Subcutaneous abdominal adipose tissue (tissue), 5 donors: Measurements from ENCODE around the gene C8A.

ENCODE experiments used
- H3K27ac ChIP-seq: one replicate; pipeline ENCODE4 v1.7.0; 2013; ENCODE audit warnings: low read depth, mild to moderate bottlenecking, inconsistent platforms, low read length, moderate library complexity
- H3K27me3 ChIP-seq, 5 donors: one replicate each; pipeline ENCODE4 v1.7.0; 2013; ENCODE audit warnings: low read length in 5 of 5, inconsistent platforms in 1 of 5; ENCODE audit not compliant: control insufficient read depth in 5 of 5, insufficient read depth in 4 of 5
- H3K36me3 ChIP-seq, 5 donors: one replicate each; pipeline ENCODE4 v1.7.0; 2013; ENCODE audit warnings: low read length in 5 of 5; ENCODE audit not compliant: control insufficient read depth in 5 of 5, insufficient read depth in 5 of 5
- H3K4me1 ChIP-seq, 5 donors: one replicate each; pipeline ENCODE4 v1.7.0; 2013; ENCODE audit warnings: low read length in 5 of 5, mild to moderate bottlenecking in 3 of 5, moderate library complexity in 1 of 5; ENCODE audit not compliant: control insufficient read depth in 5 of 5, insufficient read depth in 5 of 5
- H3K4me3 ChIP-seq, 5 donors: one replicate each; pipeline ENCODE4 v1.7.0; 2013; ENCODE audit warnings: low read length in 5 of 5, low read depth in 1 of 5
- H3K9ac ChIP-seq, 5 donors: one replicate each; pipeline ENCODE4 v1.7.0; 2013; ENCODE audit warnings: low read length in 5 of 5, mild to moderate bottlenecking in 4 of 5, moderate library complexity in 3 of 5
- H3K9me3 ChIP-seq, 5 donors: one replicate each; pipeline ENCODE4 v1.7.0; 2013; ENCODE audit warnings: low read length in 5 of 5; ENCODE audit not compliant: control insufficient read depth in 5 of 5
- donor health status: healthy.
- donor health status: healthy.
- donor health status: healthy.
- donor health status: healthy.
- donor health status: healthy.

Gene C8A

GRCh38 chr1:56872597-56872996 is 18.0 kb downstream of the C8A start:
- Histone ChIP-seq H3K27me3 (no peaks in the 10 kb centered on the region), H3K9ac (no peak overlapping the region), H3K27ac (no peak overlapping the region), H3K36me3 (no peaks in the 10 kb centered on the region), H3K4me1 (no peaks in the 10 kb centered on the region), H3K9me3 (no peaks in the 10 kb centered on the region), H3K4me3 (no peak overlapping the region)

- no peak overlapping the region for H3K27ac ChIP-seq
- H3K4me3 ChIP-seq, result no peak overlapping the region
- no peaks in the 10 kb centered on the region for H3K9me3 ChIP-seq
- H3K27me3 ChIP-seq, result no peaks in the 10 kb centered on the region
- H3K36me3 ChIP-seq, result no peaks in the 10 kb centered on the region
- H3K4me1 ChIP-seq, result no peaks in the 10 kb centered on the region
- H3K9ac ChIP-seq, result no peak overlapping the region
Measured at GRCh38 chr1:56873213-56873612, 18.6 kb downstream of the C8A start.

- H3K27me3 ChIP-seq, result no peaks in the 10 kb centered on the region
- H3K9me3 ChIP-seq, result no peaks in the 10 kb centered on the region
- H3K36me3 ChIP-seq, result no peaks in the 10 kb centered on the region
- no peak overlapping the region for H3K4me3 ChIP-seq
- no peaks in the 10 kb centered on the region for H3K4me1 ChIP-seq
- H3K9ac ChIP-seq, result no peak overlapping the region
- no peak overlapping the region for H3K27ac ChIP-seq
Measured at GRCh38 chr1:56874689-56875088, 20.1 kb downstream of the C8A start.

- Histone ChIP-seq H3K36me3 (no peaks in the 10 kb centered on the region), H3K27me3 (no peaks in the 10 kb centered on the region), H3K27ac (no peak overlapping the region), H3K9ac (no peak overlapping the region), H3K9me3 (no peaks in the 10 kb centered on the region), H3K4me3 (no peak overlapping the region), H3K4me1 (no peaks in the 10 kb centered on the region)
Measured at GRCh38 chr1:56877973-56878372, 23.4 kb downstream of the C8A start.

GRCh38 chr1:56880774-56881173 is 26.2 kb downstream of the C8A start:
- H3K36me3 ChIP-seq, result no peaks in the 10 kb centered on the region
- H3K9me3 ChIP-seq, result no peaks in the 10 kb centered on the region
- H3K4me1 ChIP-seq, result no peaks in the 10 kb centered on the region
- H3K27me3 ChIP-seq, result no peaks in the 10 kb centered on the region
- H3K27ac ChIP-seq, result no peak overlapping the region
- H3K9ac ChIP-seq, result no peak overlapping the region
- no peak overlapping the region for H3K4me3 ChIP-seq

- Histone ChIP-seq H3K36me3 (no peaks in the 10 kb centered on the region), H3K4me3 (no peak overlapping the region), H3K9ac (no peak overlapping the region), H3K4me1 (no peaks in the 10 kb centered on the region), H3K27ac (no peak overlapping the region), H3K9me3 (no peaks in the 10 kb centered on the region), H3K27me3 (no peaks in the 10 kb centered on the region)
Measured at GRCh38 chr1:56881417-56881816, 26.8 kb downstream of the C8A start.

GRCh38 chr1:56890229-56890628 is 35.6 kb downstream of the C8A start:
- Histone ChIP-seq H3K27ac (no peak overlapping the region), H3K4me3 (no peak overlapping the region), H3K9ac (no peak overlapping the region), H3K4me1 (no peaks in the 10 kb centered on the region), H3K9me3 (no peaks in the 10 kb centered on the region), H3K36me3 (no peaks in the 10 kb centered on the region), H3K27me3 (no peaks in the 10 kb centered on the region)

GRCh38 chr1:56894014-56894413 is 39.4 kb downstream of the C8A start:
- Histone ChIP-seq H3K9ac (no peak overlapping the region), H3K27me3 (no peaks in the 10 kb centered on the region), H3K4me1 (peaks cover 0 to 2% (median 0%) of the 10 kb centered on the region in 5 donors), H3K36me3 (no peaks in the 10 kb centered on the region), H3K27ac (no peak overlapping the region), H3K4me3 (no peak overlapping the region), H3K9me3 (no peaks in the 10 kb centered on the region)

GRCh38 chr1:56897150-56898004 is 42.8 kb downstream of the C8A start:
- H3K4me1 ChIP-seq, result peaks cover 0 to 2% (median 0%) of the 10 kb centered on the region in 5 donors
- no peaks in the 10 kb centered on the region for H3K36me3 ChIP-seq
- H3K4me3 ChIP-seq, result no peak overlapping the region
- H3K9ac ChIP-seq, result no peak overlapping the region
- no peaks in the 10 kb centered on the region for H3K9me3 ChIP-seq
- no peak overlapping the region for H3K27ac ChIP-seq
- H3K27me3 ChIP-seq, result no peaks in the 10 kb centered on the region

- no peak overlapping the region for H3K4me3 ChIP-seq
- no peaks in the 10 kb centered on the region for H3K9me3 ChIP-seq
- no peaks in the 10 kb centered on the region for H3K36me3 ChIP-seq
- no peaks in the 10 kb centered on the region for H3K27me3 ChIP-seq
- H3K9ac ChIP-seq, result no peak overlapping the region
- no peak overlapping the region for H3K27ac ChIP-seq
- H3K4me1 ChIP-seq, result peaks cover 0 to 2% (median 0%) of the 10 kb centered on the region in 5 donors
Measured at GRCh38 chr1:56898005-56898373, 43.4 kb downstream of the C8A start.
